Measurements from ENCODE around the gene LARP1B. TPM values are rescaled to one million over a fixed set of nuclear protein-coding genes. Genes with fewer than 3 reads are reported as not detected.

The LARP1B gene
- total RNA-seq, 1 donor from 2014 or later, result 13.2 TPM

GRCh38 chr4:128134925-128135324, 73.8 kb downstream of the LARP1B start:
- no peak overlapping the region for H3K27ac ChIP-seq
- DNase-seq (no peak), ATAC-seq (no peak)
- no peaks in the 10 kb centered on the region for H3K27me3 ChIP-seq (ENCODE audit: low read depth)
- H3K9me3 ChIP-seq, result no peaks in the 10 kb centered on the region
- H3K4me1 ChIP-seq, result no peaks in the 10 kb centered on the region
- H3K4me3 ChIP-seq, result no peak overlapping the region
- no peak for TF ChIP-seq CTCF (IDR thresholded peaks at IDR 0.05)
- no peaks in the 10 kb centered on the region for H3K36me3 ChIP-seq
- intact Hi-C loops (cut with DNase I), result no loop called here

- no peaks in the 10 kb centered on the region for H3K9me3 ChIP-seq
- TF ChIP-seq CTCF (IDR thresholded peaks at IDR 0.05), result no peak
- intact Hi-C loops (cut with DNase I), result no loop called here
- H3K4me3 ChIP-seq, result no peak overlapping the region
- no peak overlapping the region for H3K27ac ChIP-seq
- H3K36me3 ChIP-seq, result no peaks in the 10 kb centered on the region
- no peaks in the 10 kb centered on the region for H3K4me1 ChIP-seq
- DNase-seq, result no peak
- ATAC-seq, result no peak
- H3K27me3 ChIP-seq (ENCODE audit: low read depth), result no peaks in the 10 kb centered on the region
These were observed 74.3 kb downstream of the LARP1B start for GRCh38 chr4:128135391-128135790.

- intact Hi-C loops (cut with DNase I), result no loop called here
- ATAC-seq, result no peak
- Histone ChIP-seq H3K9me3 (peaks cover 10% of the 10 kb centered on the region), H3K27me3 (ENCODE audit: low read depth) (no peaks in the 10 kb centered on the region), H3K27ac (no peak overlapping the region), H3K4me3 (no peak overlapping the region), H3K4me1 (no peaks in the 10 kb centered on the region), H3K36me3 (no peaks in the 10 kb centered on the region)
- no peak for DNase-seq
- no peak for TF ChIP-seq CTCF (IDR thresholded peaks at IDR 0.05)
These were observed 80.8 kb downstream of the LARP1B start for GRCh38 chr4:128141866-128142265.

- ATAC-seq (no peak), DNase-seq (no peak)
- Histone ChIP-seq H3K27ac (no peak overlapping the region), H3K4me3 (no peak overlapping the region), H3K4me1 (no peaks in the 10 kb centered on the region), H3K9me3 (peaks cover 10% of the 10 kb centered on the region), H3K36me3 (no peaks in the 10 kb centered on the region), H3K27me3 (ENCODE audit: low read depth) (no peaks in the 10 kb centered on the region)
- no peak for TF ChIP-seq CTCF (IDR thresholded peaks at IDR 0.05)
- intact Hi-C loops (cut with DNase I), result no loop called here
These were observed 84.6 kb downstream of the LARP1B start for GRCh38 chr4:128145727-128146126.

GRCh38 chr4:128153800-128154199, 92.7 kb downstream of the LARP1B start:
- no peak for DNase-seq
- intact Hi-C loops (cut with DNase I), result no loop called here
- no peaks in the 10 kb centered on the region for H3K27me3 ChIP-seq (ENCODE audit: low read depth)
- no peaks in the 10 kb centered on the region for H3K36me3 ChIP-seq
- no peaks in the 10 kb centered on the region for H3K4me1 ChIP-seq
- no peak for TF ChIP-seq CTCF (IDR thresholded peaks at IDR 0.05)
- no peaks in the 10 kb centered on the region for H3K9me3 ChIP-seq
- no peak for ATAC-seq
- H3K4me3 ChIP-seq, result no peak overlapping the region
- H3K27ac ChIP-seq, result no peak overlapping the region
